Activated naive CD4-positive, alpha-beta T cell treated with Interleukin-2 at 50 U/mL for 16 hours (primary cell): ENCODE results near the gene UVSSA.
"Not testable (repeated sequence)": the region's sequence is repeated elsewhere in the genome, so short reads cannot be mapped to it uniquely, and the experiment has no call there.

ENCODE experiments used
- DNase-seq: peaks from one replicate; pipeline ENCODE4 v3.0.0-alpha.2; 2020

The UVSSA gene

DNA sequence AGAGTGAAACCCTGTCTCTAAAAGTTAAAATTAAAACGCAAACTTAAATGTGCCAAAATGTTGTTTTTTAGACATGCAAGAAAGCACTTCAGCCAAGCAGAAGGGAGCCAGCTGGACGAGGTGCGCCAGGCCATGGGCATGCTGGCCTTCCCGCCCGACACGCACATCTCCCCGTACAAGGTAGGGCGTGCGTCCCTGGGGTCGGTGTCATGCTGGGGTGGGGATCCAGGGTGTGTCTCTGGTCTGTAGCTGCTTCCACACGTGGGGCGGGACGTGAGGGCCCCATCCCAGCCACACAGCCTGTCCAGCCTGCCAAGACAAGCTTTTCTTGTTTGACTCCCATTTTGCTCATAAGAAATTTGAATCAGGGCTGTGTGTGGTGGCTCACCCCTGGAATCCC lies 14.3 kb upstream of the UVSSA start:
- DNase-seq = no peak

DNA sequence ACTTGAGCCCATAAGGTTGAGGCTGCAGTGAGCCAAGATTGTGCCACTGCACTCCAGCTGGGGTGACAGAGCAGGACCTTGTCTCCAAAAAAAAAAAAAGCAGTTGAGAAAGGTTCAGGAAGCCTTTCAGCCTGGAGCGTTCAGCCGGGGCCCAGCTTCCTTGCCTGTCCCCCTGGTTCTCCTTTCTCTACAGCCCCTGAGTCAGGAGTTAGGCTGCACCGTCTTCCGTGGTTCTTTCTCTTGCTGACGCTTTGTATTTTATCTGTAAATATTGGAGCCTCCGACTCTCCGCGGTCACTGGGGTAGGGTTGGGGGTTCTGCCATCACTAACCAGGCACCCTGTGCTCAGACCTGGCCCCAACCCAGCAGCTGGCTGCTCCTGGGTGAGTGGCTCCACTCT lies 13.8 kb upstream of the UVSSA start:
- no peak for DNase-seq

DNA sequence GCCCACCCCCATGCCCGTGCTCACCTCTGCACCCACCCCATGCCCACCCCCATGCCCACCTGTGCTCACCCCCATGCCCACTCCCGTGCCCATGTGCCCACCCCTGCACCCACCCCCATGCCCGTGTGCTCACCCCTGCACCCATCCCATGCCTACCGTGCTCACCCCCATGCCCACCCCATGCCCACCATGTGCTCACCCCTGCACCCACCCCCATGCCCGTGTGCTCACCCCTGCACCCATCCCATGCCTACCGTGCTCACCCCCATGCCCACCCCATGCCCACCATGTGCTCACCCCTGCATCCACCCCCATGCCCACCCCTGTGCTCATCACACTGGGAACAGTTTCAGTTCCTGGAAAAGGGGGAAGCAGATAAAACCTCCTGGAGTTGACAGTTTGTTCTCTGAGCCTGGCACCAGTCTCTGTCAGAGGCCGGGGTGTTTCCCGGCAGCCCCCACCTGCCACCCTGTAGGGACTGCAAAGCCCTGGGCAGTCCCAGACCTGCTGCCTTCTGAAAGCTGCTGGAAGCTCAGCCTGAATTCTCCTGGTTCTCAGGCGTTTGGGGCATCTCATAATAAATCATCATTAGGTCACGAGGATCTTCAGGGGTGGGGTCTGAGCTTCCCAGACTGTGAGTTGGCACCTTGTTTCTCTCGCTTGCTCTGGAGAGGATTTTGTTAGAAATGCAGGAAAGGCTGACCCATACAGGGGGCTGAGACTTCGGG lies 13.0 kb upstream of the UVSSA start:
- not testable (repeated sequence) for DNase-seq

DNA sequence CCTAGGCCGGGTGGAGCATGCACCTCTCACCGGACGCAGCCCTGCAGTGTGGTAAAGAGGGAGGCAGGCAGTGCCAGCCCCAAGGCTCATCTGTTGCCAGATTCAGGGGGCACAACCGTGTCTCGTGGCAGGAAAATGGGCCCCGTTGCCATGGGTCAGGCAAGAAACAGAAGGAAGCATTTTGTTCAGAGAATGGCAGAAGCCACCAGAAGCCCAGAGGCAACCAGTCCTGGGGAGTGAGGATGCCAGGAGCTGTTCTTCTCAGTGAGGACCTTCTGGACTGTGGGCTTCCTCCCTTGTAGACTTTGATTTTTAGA lies 12.5 kb upstream of the UVSSA start:
- DNase-seq = no peak

DNA sequence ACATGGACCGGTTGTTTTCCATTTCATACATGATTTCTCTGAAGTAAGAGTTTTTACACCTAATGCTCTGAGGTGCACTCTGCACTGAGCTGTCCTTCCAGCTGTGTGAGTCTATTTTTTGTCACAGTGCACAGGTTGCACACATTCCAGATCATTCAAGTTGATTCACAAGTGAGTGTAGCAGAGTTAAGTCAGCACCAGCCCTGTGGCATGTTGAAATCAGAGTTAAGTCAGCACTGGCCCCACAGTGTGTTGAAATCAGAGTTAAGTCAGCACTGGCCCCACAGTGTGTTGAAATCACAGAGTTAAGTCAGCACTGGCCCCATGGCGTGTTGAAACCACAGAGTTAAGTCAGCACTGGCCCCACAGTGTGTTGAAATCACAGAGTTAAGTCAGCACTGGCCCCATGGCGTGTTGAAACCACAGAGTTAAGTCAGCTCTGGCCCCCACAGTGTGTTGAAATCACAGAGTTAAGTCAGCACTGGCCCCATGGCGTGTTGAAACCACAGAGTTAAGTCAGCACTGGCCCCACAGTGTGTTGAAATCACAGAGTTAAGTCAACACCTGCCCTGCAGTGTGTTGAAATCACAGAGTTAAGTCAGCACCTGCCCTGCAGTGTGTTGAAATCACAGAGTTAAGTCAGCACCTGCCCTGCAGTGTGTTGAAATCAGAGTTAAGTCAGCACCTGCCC lies 11.7 kb upstream of the UVSSA start:
- not testable (repeated sequence) for DNase-seq

DNA sequence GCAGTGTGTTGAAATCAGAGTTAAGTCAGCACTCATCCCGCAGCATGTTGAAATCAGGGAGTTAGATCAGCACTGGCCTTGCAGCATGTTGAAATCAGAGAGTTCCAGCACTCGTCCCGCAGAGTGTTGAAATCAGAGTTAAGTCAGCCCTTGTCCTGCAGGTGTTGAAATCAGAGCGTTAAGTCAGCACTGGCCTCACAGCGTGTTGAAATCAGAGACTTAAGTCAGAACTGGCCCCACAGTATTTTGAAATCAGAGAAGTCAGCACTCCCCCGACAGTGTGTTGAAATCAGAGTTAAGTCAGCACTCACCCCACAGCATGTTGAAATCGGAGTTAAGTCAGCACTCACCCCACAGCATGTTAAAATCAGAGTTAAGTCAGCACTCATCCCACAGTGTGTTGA lies 10.9 kb upstream of the UVSSA start:
- DNase-seq = no peak

DNA sequence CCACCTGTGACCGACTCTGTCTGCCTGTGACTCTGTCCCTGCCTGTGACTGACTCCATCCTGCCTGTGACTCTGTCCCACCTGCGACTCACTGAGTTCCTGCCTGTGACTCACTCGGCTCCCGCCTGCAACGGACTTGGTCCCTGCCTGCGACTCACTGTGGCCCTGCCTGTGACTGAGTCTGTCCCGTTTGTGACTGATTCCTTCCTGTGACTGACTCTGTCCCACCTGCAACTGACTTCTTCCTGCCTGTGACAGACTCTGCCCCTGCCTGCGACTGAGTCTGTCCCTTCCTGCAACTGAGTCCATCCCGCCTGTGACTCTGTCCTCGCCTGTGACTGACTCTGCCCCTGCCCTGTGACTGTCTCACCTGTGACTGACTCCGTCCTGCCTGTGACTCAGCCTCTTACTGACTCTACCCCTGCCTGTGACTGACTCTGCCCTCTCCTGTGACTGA lies 9.6 kb upstream of the UVSSA start:
- DNase-seq = peak; percentile 56

DNA sequence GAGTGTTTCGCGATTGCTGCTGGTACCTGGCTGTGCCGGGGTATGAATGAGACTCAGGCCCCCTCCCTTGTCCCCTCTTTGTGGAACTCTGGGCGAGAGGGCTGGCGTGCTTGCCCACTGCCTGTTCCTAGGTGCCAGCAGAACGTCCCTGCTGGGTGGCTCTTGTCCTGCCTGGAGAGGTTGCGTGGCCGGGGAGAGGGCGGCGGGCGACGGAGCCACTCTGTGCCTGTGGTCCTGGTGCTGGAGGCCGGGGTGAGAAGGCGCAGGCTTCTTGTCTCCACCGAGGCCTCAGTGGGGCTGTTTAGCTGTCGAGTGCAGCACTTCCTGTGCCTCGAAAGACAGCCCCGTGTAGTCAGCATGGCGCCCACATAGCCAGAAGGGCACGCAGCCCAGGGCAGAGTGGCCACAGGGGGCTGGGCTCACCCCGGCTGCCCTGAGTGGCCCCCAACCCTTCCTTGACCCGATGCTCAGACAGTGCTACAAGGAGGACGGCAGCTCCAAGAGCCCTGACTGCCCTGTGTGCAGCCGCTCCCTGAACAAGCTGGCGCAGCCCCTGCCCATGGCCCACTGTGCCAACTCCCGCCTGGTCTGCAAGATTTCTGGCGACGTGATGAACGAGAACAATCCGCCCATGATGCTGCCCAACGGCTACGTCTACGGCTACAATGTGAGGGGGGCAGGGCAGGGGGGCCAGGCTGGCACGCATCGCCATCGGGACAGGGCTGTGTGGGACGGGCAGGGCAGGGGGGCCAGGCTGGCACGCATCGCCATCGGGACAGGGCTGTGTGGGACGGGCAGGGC lies 8.9 kb upstream of the UVSSA start:
- no peak for DNase-seq

DNA sequence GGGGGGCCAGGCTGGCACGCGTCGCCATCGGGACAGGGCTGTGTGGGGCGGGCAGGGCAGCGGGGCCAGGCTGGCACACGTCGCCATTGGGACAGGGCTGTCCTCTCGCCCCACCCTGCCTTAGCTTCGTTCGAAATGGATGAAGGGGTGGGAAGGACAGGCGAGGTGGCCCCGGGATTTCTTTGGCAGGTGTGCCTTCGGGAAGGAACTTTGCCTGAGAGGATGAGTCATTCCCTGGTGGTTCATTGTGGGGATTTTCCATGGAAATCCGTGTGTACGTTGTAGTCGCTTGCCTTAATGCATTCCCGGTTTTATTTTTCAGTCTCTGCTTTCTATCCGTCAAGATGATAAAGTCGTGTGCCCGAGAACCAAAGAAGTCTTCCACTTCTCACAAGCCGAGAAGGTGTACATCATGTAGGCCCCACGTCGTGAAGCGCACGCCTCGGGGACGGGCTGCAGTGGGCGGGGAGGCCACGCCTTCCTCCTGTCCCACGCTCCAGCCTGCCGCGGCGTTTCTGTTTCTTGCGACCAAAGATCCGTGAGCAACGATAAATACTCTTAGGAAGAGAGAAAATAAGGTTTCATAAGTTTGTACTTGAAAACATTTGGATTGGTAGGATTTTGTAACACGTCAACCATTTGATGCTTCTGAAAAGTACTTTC lies 8.1 kb upstream of the UVSSA start:
- DNase-seq = no peak

DNA sequence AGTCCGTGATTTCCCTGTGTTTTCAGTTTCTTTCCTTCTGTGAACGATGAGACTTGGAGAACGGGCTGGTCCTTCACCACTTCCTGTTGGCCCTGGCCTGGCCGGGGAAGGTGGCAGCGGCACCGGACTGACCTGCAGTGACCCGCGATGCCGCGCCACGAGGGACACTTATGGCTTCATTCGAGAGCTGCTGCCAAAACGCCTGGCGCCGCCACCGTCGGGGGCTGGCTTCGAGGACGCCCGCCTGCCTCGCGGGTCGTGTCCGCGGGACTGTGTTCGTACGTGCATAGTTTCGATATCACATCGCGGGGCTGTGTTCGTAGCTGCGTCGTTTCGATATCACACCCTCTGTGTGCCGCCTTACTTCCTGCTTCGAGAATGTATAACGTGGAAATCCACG lies 7.5 kb upstream of the UVSSA start:
- DNase-seq = no peak

DNA sequence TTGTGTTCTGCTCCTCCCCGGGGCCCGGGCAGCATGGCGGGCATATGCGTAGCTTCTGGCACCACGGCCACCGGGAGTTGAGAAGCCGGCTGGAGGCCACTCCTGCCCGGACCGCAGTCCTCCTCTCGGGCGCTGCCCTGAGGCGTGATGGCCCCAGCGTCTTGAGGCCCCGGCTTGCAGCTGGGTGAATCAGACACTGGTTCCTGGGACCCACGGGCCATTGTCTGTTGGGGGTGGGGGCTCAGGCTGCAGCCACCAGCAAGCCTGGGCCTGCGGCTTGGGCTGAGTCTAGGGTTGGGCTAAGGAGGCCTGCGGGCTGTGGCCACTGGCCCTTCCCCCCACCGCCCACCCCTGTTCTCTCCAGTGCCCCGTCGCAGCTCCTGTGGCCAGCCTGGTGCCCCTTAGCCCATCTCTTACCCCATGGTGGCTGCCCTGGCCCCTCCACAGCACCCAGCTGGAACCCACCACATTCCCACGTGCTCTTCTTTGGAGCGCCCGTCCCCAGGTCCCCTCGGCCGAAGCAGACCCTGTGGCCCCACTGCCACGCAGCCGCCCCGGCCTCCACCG lies 6.7 kb upstream of the UVSSA start:
- no peak for DNase-seq

DNA sequence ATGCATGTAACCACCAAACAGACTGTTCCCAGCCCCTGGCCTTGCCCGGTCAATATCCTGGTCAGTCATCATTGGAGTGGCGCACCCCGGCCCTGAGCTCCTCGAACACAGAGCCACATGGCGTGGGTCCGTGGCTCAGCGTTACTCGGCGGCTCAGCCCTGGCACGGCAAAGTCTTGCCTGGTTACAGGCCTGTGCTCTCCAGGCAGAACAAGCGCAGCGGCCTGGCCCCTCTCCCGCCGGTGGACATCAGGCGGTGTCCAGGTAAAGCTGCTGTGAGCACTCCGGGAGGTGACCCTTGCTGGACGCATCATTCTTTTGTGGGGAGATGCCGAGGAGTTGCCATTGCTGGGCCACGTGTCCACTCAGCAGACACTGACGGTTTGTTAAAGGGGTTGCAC lies 6.1 kb upstream of the UVSSA start:
- no peak for DNase-seq

DNA sequence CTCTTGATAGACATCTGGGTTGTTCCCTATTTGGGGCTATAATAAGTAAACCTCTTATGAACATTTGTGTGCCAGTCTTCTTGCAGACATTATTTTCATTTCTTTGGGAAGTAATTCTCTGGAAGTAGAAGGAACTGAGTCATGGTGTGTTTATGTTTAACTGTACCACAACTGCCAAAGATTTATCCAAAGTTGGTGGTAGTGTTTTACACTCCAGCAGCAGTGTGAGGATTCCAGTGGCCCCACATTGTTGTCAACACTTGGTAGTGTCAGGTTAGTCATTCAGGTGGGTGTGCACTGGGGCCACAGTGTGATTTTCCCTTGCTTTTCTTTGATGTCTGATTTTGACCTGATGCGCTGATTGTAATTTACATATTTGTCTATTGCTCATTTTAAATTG lies 5.0 kb upstream of the UVSSA start:
- no peak for DNase-seq

DNA sequence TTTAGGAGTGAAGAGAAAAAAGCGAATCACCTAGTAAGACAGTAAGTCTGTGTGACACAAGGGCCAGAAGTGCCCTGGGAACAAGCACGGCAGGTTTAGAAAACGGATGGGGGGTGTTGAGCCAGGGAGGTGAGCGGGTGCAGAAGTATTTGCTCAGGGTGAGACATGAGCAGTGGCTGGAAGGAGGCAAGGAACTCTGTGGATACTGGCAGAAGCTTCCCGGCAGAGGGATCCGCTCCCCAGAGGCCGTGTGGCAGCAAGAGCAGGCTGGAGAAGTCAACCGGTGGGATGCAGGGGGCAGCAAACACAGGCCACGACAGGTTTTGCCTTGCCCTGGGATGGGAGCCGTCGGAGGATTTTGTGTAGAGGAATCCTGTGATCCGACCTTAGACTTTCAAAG lies 2.3 kb upstream of the UVSSA start:
- DNase-seq = no peak

DNA sequence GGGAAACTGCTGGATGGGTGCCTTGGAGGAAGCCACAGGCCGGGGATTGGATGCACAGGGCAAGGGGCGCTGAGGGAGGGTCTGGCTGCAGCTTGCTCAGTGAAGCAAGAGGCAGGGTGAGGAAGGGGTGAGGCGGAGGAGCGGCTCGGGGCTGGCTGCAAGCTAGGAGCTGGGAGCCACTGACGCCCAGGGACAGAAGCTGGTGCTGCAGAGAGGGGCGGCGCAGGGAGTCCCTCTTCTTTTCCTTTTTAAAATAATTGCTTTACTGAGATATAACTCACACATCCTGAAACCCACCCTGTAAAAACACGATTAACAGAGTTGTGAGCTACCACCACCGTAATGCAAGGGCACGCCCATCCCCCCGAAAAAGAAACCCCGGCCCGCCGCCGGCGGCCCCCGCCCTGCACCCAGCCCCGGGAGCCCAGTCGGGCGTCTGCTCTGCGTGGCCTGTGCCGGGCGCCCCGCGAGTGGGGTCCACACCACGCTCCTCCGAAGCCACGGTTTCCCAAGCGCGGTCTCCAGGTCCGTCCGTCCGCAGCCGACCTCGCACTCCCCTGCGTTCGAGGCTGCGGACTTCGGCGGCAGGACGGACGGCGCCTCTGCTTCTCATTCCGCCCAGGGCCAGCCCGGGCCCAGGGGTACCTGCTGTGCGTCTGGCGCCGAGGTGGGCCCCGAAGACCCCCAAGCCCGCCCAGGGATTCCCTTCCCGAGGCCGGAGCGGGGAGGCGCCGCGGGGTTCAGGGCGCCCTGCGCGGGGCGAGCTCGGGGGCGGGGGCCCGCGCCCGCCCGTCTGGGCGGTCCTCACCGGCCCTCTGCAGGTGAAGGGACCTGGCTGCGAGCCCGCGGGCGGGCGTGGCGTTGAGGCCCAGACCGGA lies 866 bp upstream of the UVSSA start:
- DNase-seq = peak; percentile 54

DNA sequence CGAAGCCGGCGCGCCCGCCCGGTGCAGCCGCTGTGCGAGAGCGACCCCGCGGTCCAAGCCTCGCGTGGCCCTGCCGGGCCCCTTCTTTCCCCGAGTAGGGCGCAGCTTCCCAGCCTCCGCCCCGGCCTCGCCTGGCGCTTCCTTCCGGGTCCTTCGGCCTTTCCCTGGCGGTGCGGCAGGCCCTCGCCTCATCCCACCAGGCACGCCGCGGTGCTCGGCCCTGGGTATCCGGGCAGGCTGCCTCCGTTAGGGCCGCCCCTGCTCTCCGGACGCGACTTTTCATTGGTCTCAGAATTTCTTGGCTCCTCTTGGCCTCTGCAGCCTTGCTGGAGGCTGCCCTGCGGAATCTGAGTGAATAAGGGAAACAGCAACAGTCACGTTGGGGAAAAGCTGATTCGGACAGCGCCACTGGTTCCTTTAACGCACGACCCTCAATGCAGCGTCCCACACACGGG lies 429 bp downstream of the UVSSA start:
- DNase-seq = peak; percentile 54

DNA sequence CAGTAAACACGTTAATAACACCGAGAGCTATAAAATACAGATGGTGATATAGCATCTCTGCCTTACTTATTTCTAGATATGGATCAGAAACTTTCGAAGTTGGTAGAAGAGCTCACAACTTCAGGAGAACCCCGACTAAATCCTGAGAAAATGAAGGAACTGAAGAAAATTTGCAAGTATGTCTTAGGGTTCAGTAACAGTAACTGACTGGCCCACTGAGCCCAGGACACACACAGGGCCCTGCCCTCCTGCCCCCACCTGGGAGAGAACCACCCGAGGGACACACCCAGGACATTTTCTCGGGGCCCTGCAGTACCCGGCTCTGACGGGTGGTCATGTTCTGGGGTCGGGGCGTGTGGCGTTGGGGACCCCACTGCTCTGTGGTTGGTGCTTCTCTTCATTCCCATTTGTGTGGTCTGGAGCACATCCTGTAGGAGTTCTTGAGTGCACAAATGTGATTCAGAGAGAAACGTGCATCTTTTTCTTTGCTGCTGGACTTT lies 1.1 kb downstream of the UVSSA start:
- DNase-seq = no peak

DNA sequence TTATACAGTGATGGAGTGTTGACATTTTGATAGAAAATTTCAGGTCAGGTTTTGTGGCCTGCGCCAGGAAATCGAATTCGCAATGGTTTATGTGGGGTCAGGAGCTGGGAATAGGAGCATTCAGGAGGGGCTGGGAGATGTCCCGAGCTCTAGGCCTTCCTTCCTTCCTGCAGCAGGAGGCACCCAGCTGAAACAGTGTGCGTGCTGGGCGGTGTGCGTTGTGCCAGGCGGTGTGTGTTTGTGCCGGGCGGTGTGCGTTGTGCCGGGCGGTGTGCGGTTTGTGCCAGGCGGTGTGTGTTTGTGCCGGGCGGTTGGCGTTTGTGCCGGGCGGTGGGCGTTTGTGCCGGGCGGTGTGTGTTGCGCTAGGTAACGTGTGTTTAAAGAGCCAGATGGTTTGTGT lies 1.7 kb downstream of the UVSSA start:
- no peak for DNase-seq

DNA sequence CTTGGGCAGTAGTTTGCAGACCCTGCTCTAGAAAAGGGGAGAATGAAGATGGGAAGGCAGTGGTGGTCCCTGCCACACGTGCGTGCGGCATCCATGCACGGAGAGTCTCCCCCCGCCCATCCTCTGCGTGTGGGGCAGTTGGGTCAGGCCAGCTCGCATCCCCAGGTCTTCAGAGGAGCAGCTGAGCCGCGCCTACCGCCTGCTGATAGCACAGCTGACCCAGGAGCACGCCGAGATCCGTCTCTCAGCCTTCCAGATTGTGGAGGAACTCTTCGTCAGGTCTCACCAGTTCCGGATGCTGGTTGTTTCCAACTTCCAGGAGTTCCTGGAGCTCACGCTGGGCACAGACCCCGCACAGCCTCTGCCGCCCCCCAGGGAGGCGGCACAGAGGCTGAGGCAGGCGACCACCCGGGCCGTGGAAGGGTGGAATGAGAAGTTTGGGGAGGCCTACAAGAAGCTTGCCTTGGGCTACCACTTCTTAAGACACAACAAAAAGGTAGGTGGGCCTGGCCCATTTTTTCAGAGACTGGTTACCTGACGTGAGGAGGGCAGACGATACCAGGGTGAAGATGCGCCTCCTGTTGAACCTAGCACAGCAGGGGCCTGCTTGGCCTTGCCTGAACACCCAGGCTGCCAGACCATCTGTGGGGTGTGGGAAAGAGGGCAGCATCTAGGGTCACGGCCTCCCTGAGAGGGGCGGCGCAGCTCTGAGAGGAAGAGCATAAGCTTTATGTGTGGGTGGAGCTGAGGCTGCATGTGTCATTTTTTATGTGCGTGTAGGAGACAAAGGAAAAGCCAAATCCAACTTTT lies 2.6 kb downstream of the UVSSA start:
- no peak for DNase-seq

DNA sequence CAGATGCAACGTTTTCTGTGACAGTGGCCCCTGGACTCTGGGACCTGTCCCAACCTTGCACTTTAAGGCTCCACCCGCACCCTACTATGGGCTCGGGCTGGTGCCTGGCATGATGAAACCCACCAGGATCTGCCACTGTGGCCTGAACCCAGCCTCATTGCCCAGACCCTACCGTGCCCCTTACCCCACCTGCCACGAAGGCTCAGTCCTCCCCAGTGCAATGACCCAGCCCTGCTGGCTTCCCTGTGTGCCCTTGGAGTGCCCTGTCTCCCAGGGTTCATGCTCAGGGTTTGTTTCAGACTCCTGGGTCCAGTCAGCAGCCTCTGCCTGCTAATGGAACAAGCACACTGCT lies 3.1 kb downstream of the UVSSA start:
- no peak for DNase-seq
